Activated CD8-positive, alpha-beta T cell treated with anti-CD3 and anti-CD28 coated beads for 36 hours (primary cell): ENCODE data around the gene PIK3C2G. TPM values are rescaled to one million over a fixed set of nuclear protein-coding genes. Genes with fewer than 3 reads are reported as not detected.

Experiments used
- ATAC-seq: fragments of 200-7000 bp; cut with Tn5 transposase; one replicate; pipeline ENCODE4 v1.10.0; 2021; ENCODE audit warnings: mild to moderate bottlenecking, moderate library complexity
- CTCF ChIA-PET: fragments of 350-600 bp; sonication (Branson Sonifier 250); formaldehyde crosslinking; loops from one replicate; lab custom pipeline; 2021; ENCODE audit warnings: antibody characterized with exemption; lab: Charles Lee
- POLR2A ChIA-PET: fragments of 350-600 bp; sonication (Branson Sonifier 250); formaldehyde crosslinking; loops from one replicate; lab custom pipeline; 2021; ENCODE audit warnings: antibody characterized with exemption; lab: Charles Lee
- DNase-seq: peaks from one replicate; pipeline ENCODE4 v3.0.0-alpha.2; 2020
- H3K27ac Mint-ChIP-seq: one replicate; pipeline ENCODE4 v1.8.0; 2021; ENCODE audit warnings: mild to moderate bottlenecking, mixed read lengths
- H3K27me3 Mint-ChIP-seq: one replicate; pipeline ENCODE4 v1.8.0; 2021; ENCODE audit warnings: mixed read lengths
- H3K36me3 Mint-ChIP-seq: one replicate; pipeline ENCODE4 v1.8.0; 2021; ENCODE audit warnings: low read depth, mixed read lengths
- H3K4me1 Mint-ChIP-seq: one replicate; pipeline ENCODE4 v1.8.0; 2021; ENCODE audit warnings: low read depth, mixed read lengths
- H3K4me3 Mint-ChIP-seq: one replicate; pipeline ENCODE4 v1.8.0; 2021; ENCODE audit warnings: mild to moderate bottlenecking, moderate library complexity, mixed read lengths
- H3K9me3 Mint-ChIP-seq: one replicate; pipeline ENCODE4 v1.8.0; 2021; ENCODE audit warnings: mixed read lengths
- CTCF ChIP-seq: fragments of 200-600 bp; IDR thresholded peaks from one replicate; pipeline ENCODE4 v1.8.0; 2022; ENCODE audit warnings: antibody characterized with exemption, mild to moderate bottlenecking
- intact Hi-C: fragments of 100-400 bp; cut with micrococcal nuclease; formaldehyde crosslinking; loops from one replicate; pipeline ENCODE4 v1.10.0; 2022
- total RNA-seq, 2 experiments: library from RNA; stranded (reverse); gene quantifications; one replicate each; pipeline ENCODE4 v1.2.3, GENCODE V29; 2021

Gene PIK3C2G
- total RNA-seq, 2 experiments from 2014 or later: not detected

- Mint-ChIP-seq H3K9me3 (peaks cover 3% of the 10 kb centered on the region), H3K36me3 (no peaks in the 10 kb centered on the region), H3K4me1 (no peaks in the 10 kb centered on the region), H3K4me3 (no peak overlapping the region), H3K27ac (no peak overlapping the region), H3K27me3 (no peaks in the 10 kb centered on the region)
- DNase-seq (no peak), ATAC-seq (no peak)
- no peak for TF ChIP-seq CTCF
- intact Hi-C loops: no loop called here
- CTCF ChIA-PET: no interaction called here
- POLR2A ChIA-PET: no interaction called here
These were observed 371.5 kb downstream of the PIK3C2G start for GRCh38 chr12:18632848-18633247.

- Mint-ChIP-seq H3K27ac (no peak overlapping the region), H3K36me3 (no peaks in the 10 kb centered on the region), H3K4me1 (no peaks in the 10 kb centered on the region), H3K27me3 (no peaks in the 10 kb centered on the region), H3K9me3 (peaks cover 3% of the 10 kb centered on the region), H3K4me3 (no peak overlapping the region)
- intact Hi-C loops: no loop called here
- ATAC-seq (no peak), DNase-seq (no peak)
- POLR2A ChIA-PET: interaction anchor here (0.6 kb wide), 1 partner anchor 157 kb away, joined by 3 read pairs; no protein-coding TSS in a partner anchor
- TF ChIP-seq CTCF: no peak
- CTCF ChIA-PET: no interaction called here
These were observed 373.1 kb downstream of the PIK3C2G start for GRCh38 chr12:18634382-18634781.

- H3K36me3 Mint-ChIP-seq: no peaks in the 10 kb centered on the region
- no peak for TF ChIP-seq CTCF
- ATAC-seq (no peak), DNase-seq (no peak)
- no peak overlapping the region for H3K4me3 Mint-ChIP-seq
- H3K4me1 Mint-ChIP-seq: no peaks in the 10 kb centered on the region
- ChIA-PET POLR2A (no interaction called here), CTCF (no interaction called here)
- peaks cover 4% of the 10 kb centered on the region for H3K9me3 Mint-ChIP-seq
- intact Hi-C loops: no loop called here
- H3K27ac Mint-ChIP-seq: no peak overlapping the region
- H3K27me3 Mint-ChIP-seq: no peaks in the 10 kb centered on the region
These were observed 379.1 kb downstream of the PIK3C2G start for GRCh38 chr12:18640321-18640955.

GRCh38 chr12:18643681-18644080, 382.4 kb downstream of the PIK3C2G start:
- Mint-ChIP-seq H3K27me3 (no peaks in the 10 kb centered on the region), H3K4me1 (no peaks in the 10 kb centered on the region), H3K36me3 (no peaks in the 10 kb centered on the region), H3K9me3 (peaks cover 4% of the 10 kb centered on the region), H3K4me3 (no peak overlapping the region), H3K27ac (no peak overlapping the region)
- no peak for ATAC-seq
- no peak for TF ChIP-seq CTCF
- ChIA-PET POLR2A (no interaction called here), CTCF (no interaction called here)
- intact Hi-C loops: no loop called here
- DNase-seq: no peak

- TF ChIP-seq CTCF: no peak
- no peak for ATAC-seq
- intact Hi-C loops: no loop called here
- Mint-ChIP-seq H3K4me3 (no peak overlapping the region), H3K4me1 (no peaks in the 10 kb centered on the region), H3K9me3 (peaks cover 4% of the 10 kb centered on the region), H3K27me3 (no peaks in the 10 kb centered on the region), H3K27ac (no peak overlapping the region), H3K36me3 (no peaks in the 10 kb centered on the region)
- ChIA-PET CTCF (no interaction called here), POLR2A (no interaction called here)
- no peak for DNase-seq
These were observed 383.2 kb downstream of the PIK3C2G start for GRCh38 chr12:18644564-18644963.
